ENCODE data around the gene CCDC134.
"Not testable (repeated sequence)": the region's sequence is repeated elsewhere in the genome, so short reads cannot be mapped to it uniquely, and the experiment has no call there.

CCDC134 gene

GRCh38 chr22:41825376-41825775, 24.9 kb downstream of the CCDC134 start:
- no peak for DNase-seq (ENCODE audit: low spot score)

DNA sequence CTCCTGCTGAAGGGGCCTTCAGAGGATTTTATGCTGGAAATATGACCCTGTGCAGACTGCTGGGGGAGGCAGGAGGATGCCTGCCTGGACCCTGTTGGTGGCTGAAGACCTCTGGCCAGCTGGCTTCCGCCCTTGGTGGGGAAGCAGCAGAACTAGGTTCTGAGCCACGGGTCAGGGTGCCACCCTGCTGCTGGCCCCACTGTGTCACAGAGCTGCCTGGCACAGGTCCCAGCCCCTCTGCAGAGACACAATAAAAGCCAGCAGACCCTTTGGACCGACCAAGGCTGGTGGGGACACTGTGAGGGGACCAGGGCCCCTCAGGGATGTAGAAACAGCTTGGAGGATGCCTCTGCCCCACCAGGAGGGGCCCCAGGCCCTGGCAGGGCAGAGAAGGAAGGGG, 25.5 kb downstream of the CCDC134 start:
- no peak for DNase-seq (ENCODE audit: low spot score)

- no peak for DNase-seq (ENCODE audit: low spot score)
Observed at GRCh38 chr22:41826430-41827383, 26.2 kb downstream of the CCDC134 start.

DNA sequence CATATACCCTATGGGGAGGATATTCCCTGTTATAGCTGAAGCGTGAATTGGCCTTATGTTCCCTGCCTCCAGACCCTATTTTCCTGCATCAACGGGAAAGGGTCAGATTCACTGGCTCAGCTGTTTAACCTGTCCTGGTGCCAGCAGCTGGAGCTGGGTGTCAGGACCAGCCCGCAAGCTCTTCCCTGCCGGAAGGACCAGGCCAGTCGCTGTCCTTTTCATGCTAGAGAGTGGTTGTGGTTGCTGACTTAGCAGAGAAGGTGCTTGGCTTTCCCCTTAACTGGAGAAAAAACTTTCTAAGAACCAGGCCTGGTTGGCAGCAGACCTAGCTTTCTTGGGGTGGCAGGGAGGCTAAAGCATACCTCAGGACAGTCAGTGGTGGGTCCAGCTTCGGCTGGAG, 27.2 kb downstream of the CCDC134 start:
- no peak for DNase-seq (ENCODE audit: low spot score)

DNA sequence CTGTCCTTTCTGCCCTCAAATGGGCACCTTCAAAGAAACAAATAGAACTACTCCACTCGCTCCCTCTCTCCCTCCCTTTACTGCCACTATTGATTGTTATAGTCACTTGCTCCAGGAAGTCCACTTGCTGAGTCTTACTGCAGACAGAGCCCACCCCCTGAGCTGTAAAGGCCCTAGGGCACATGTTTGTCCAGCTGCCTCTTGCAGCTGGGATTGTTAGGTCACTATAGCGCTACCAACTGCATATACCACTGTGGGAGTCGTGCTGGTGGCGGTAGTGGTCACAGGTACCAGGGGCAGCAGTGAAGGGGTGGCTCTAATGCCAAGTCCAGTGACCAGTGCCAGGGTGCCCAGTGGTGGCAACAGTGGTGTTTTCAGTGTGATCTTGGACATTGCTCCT, 28.0 kb downstream of the CCDC134 start:
- DNase-seq (ENCODE audit: low spot score) = no peak

- DNase-seq (ENCODE audit: low spot score) = no peak
Observed at GRCh38 chr22:41830174-41830573, 29.7 kb downstream of the CCDC134 start.

DNA sequence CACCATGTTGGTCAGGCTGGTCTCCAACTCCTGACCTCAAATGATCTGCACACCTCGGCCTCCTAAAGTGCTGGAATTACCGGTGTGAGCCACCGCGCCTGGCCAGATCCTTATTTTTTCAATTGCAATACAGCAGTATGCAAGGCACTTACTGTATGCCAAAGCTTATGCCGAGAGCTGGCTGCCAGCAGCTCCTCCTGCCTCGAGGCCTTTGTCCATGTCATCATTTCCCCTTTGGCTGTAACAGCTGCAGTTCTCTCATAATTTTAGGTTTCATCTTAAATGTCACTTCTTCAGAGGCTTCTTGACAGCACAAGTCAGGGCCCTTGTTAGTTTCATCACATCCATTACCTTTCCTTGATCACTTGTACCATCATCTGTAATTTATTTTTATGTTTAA, 30.9 kb downstream of the CCDC134 start:
- DNase-seq (ENCODE audit: low spot score) = no peak

DNA sequence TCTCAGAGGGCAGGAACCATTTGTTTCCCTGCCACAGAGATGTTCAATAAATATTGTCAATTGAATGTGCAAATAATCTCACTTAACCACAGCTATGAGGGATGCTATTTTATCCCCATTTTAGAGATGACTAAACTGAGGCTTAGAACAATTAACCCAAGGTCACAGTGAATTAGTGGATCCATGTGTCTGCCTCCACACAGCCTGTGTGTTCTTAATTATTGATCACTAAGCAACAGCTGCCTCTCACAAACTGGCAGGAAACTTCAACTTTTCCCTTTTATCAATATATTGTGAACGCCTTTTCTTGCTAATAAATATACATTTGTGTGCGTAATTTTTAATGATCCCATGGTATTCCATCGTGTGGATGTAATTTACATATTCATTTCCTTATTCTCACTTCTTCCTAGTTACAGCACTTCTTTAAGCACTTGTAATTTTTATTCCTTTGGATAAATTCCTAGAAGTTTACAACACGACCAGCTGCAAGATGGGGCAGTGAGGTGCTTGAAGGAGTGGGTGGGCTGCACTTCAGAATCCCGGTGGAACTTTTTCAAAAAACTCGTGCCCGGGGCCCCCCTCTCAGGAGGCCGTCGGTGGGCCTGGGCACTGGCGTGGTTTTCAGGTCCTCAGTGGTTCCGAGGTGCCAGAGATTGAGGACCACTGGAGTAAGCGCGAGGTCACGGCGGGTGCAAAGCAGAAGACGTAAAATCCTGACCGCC, 31.5 kb downstream of the CCDC134 start:
- DNase-seq (ENCODE audit: low spot score) = no peak

- DNase-seq (ENCODE audit: low spot score) = peak; percentile 99
Observed at GRCh38 chr22:41832553-41833368, 32.3 kb downstream of the CCDC134 start, which contains the start of gene SREBF2. SREBF2 (plus strand) TSS chr22:41833105; CDS start chr22:41833271, 166 bp downstream.

DNA sequence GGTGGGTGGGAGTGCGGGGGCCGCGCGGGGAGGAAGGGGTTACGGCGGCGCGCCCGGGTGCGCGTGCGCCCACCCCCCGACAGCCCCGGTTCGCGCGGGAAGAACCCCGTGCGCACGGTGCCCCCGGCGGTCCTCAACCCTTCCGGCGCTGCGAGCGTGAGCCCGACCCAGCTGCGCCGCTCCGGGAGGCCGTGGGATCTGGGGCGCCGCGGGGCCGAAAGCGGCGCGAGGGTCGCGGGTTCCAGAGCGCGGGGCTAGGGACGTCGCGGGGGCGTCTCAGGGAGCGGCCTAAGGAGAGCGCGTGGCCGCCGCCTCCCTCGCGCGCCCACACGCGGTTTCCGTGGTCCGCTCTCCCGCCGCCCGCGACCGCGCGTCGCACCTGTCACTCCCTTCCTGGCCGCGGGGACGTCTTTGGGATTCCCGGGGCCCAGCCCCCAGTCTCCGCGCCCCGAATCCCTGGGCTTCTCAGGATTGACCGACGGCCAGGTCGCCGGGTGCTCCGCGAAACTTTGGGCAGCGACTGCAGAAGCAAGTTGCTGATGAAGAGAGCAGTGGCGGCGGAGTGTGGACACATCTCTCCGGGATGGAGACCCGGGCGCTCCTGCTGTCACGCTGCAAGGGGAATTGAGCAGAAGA, 33.0 kb downstream of the CCDC134 start:
- DNase-seq (ENCODE audit: low spot score) = peak; percentile 36

- no peak for DNase-seq (ENCODE audit: low spot score)
Observed at GRCh38 chr22:41834005-41834944, 33.8 kb downstream of the CCDC134 start.

DNA sequence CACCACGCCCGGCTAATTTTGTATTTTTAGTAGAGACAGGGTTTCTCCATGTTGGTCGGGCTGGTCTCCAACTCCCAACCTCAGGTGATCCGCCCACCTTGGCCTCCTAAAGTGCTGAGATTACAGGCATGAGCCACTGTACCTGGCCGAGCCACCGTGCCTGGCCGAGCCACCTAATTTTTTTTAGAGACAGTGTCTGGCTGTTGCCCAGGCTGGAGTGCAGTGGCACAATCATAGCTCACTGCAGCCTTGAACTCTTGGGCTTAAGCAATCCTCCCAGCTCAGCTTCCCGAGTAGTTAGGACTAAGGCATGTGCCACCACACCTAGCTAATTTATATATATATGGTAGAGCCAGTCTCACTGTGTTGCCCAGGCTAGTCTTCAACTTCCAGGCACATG, 35.0 kb downstream of the CCDC134 start:
- not testable (repeated sequence) for DNase-seq (ENCODE audit: low spot score)

- DNase-seq (ENCODE audit: low spot score) = no peak
Observed at GRCh38 chr22:41836551-41836950, 36.1 kb downstream of the CCDC134 start.

GRCh38 chr22:41838842-41839618, 38.6 kb downstream of the CCDC134 start:
- DNase-seq (ENCODE audit: low spot score) = no peak

DNA sequence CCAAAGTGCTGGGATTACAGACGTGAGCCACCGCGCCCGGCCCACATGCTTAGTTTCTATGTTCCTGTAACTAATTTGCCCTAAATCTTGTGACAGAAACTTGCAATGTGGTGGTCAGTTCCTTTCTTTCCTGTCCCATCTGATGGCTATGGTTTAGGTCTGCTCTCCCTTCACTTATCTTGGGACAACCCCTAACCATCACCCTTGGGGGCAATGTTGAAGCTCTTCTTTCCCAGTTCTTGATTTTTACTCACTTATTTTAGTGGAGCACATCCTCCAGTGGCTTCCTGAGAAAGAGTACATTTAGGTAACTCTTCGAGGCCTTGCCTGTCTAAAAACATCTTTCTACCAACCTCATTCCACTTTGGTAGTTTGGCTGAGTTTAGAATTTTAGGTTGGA, 39.7 kb downstream of the CCDC134 start:
- no peak for DNase-seq (ENCODE audit: low spot score)

DNA sequence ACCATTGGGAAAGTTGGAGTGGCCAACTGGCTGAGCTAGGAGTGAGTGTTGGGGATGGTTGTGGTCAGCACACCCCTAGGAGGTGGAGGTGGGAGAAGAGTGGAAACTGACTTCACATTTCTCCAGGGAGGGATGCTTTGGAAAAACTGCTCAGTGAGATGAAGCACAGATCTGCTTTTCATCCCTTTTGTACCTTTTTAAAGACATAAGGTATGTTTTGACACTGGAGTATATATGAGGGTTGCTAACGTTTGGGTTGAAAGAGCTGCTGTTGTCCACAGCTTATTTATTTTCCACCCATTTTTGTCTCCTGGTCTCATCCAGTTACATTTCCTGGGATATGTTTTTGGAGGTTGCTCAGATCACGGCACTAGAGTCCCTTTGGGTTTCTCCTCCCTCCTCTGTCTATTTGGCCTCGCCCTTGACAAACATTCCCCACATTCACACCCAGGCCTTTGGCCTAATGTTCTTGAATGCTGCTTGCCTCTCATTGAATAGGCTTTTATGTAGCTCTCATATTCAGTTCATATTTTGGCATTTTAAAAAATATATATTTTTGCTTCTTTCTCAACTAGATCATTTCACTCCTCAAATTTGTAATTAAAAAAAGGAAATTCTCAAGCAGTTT, 40.7 kb downstream of the CCDC134 start:
- DNase-seq (ENCODE audit: low spot score) = no peak

- peak; percentile 87 for DNase-seq (ENCODE audit: low spot score)
Observed at GRCh38 chr22:41842996-41843970, 42.8 kb downstream of the CCDC134 start.

GRCh38 chr22:41844036-41844435, 43.6 kb downstream of the CCDC134 start:
- no peak for DNase-seq (ENCODE audit: low spot score)
